OCI-LY3 (cell line): ENCODE data around the gene RBM20.

Source experiments
- EZH2phosphoT487 ChIP-seq: fragments of 200-600 bp; shearing (Covaris generic); IDR thresholded peaks from 2 replicates; pipeline ENCODE4 v1.6.1; 2018; ENCODE audit warnings: antibody characterized with exemption, mixed run types, low read depth
- TF ChIP-seq, protein P1 (sequence below): fragments of 200-600, 300-600 bp; sonication (generic); IDR thresholded peaks from 2 replicates; pipeline ENCODE4 v1.5.1; 2014; ENCODE audit warnings: antibody characterized with exemption, low read length, low read depth

DNA sequence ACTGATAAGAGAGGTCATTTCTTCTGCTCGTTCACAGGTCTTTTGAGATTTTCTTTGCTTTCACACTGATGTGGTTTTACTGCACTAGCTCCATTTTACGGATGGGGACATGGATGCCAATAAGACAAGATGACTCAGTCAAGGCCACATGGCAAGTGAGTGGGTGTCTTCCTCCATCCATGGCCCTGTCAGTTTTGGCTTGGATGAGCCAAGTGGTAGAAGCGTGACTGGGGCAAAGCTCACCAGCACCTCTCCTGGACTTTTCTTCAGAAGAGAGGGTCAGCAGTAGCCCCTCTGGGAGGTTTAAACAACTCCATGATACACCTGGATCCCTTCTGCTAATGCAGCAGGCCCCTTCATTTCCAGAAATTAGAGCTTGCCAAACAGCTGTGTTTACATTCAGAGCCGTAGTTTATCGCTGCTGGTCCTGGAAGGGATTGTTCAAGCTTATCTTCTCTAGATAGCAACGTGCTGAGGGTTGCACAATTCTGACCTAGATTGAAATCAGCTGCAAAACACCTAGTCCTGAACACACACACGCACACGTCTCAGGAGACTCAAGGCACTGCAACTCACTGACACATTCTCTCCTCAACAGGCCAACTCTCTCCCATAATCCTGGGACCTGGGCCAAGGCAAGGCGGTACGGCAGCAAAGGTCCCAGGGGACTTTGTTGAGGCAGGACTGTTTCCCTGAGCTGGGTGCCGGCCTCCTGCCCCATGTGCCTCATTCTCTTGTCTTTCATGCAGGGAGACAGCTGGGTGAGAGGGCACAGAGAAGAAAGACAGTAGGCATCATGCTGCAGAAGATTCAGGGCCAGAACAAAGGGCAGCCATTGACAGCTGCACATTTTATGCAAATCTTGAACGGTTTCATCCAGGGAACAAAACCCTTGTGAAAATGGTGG is 213.4 kb downstream of the RBM20 start:
- TF ChIP-seq, protein P1, sequence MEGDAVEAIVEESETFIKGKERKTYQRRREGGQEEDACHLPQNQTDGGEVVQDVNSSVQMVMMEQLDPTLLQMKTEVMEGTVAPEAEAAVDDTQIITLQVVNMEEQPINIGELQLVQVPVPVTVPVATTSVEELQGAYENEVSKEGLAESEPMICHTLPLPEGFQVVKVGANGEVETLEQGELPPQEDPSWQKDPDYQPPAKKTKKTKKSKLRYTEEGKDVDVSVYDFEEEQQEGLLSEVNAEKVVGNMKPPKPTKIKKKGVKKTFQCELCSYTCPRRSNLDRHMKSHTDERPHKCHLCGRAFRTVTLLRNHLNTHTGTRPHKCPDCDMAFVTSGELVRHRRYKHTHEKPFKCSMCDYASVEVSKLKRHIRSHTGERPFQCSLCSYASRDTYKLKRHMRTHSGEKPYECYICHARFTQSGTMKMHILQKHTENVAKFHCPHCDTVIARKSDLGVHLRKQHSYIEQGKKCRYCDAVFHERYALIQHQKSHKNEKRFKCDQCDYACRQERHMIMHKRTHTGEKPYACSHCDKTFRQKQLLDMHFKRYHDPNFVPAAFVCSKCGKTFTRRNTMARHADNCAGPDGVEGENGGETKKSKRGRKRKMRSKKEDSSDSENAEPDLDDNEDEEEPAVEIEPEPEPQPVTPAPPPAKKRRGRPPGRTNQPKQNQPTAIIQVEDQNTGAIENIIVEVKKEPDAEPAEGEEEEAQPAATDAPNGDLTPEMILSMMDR: no peak
- TF ChIP-seq EZH2phosphoT487: no peak
